Neuronal stem cell (in vitro differentiated cells): ENCODE results near the gene C1orf216.
"Not testable (repeated sequence)": the region's sequence is repeated elsewhere in the genome, so short reads cannot be mapped to it uniquely, and the experiment has no call there.

Source experiments
- DNase-seq: peaks from one replicate; pipeline ENCODE4 v3.0.0-alpha.2; 2013; ENCODE audit warnings: low spot score
- H2AFZ ChIP-seq: one replicate; pipeline ENCODE4 v1.6.1; 2013; ENCODE audit warnings: mild to moderate bottlenecking, low read length, inconsistent platforms
- H2AK5ac ChIP-seq: 2 replicates; pipeline ENCODE4 v1.6.1; 2013; ENCODE audit warnings: low read depth, mild to moderate bottlenecking, inconsistent platforms, low read length, moderate library complexity, mixed read lengths
- H2BK120ac ChIP-seq: 2 replicates; pipeline ENCODE4 v1.6.1; 2013; ENCODE audit warnings: low read depth, mild to moderate bottlenecking, inconsistent platforms, low read length, moderate library complexity, mixed read lengths
- H2BK12ac ChIP-seq: one replicate; pipeline ENCODE4 v1.6.1; 2013; ENCODE audit warnings: low read length, inconsistent platforms
- H2BK15ac ChIP-seq: 2 replicates; pipeline ENCODE4 v1.6.1; 2013; ENCODE audit warnings: mild to moderate bottlenecking, low read length, inconsistent platforms, mixed read lengths
- H2BK5ac ChIP-seq: one replicate; pipeline ENCODE4 v1.6.1; 2013; ENCODE audit warnings: inconsistent platforms, mild to moderate bottlenecking, low read length, moderate library complexity
- H3K14ac ChIP-seq: one replicate; pipeline ENCODE4 v1.6.1; 2013; ENCODE audit warnings: low read length, inconsistent platforms
- H3K18ac ChIP-seq: 2 replicates; pipeline ENCODE4 v1.6.1; 2013; ENCODE audit warnings: low read length, inconsistent platforms
- H3K23ac ChIP-seq: 2 replicates; pipeline ENCODE4 v1.6.1; 2013; ENCODE audit warnings: low read depth, mild to moderate bottlenecking, mixed read lengths, low read length, inconsistent platforms; ENCODE audit not compliant: poor library complexity
- H3K27ac ChIP-seq: replicated peaks from 3 replicates; pipeline ENCODE4 v1.5.1; 2013; ENCODE audit warnings: low read length, inconsistent platforms
- H3K27me3 ChIP-seq, 3 experiments: 2 replicates each; pipeline ENCODE4 v1.6.1; 2013; ENCODE audit warnings: low read length in 3 of 3, mild to moderate bottlenecking in 2 of 3, inconsistent platforms in 1 of 3, low read depth in 1 of 3, mixed read lengths in 1 of 3, moderate library complexity in 1 of 3; ENCODE audit not compliant: control insufficient read depth in 3 of 3, insufficient read depth in 3 of 3
- H3K36me3 ChIP-seq, 2 donors: replicated peaks in 1 of 2; 2 replicates each; pipeline ENCODE4 v1.6.1; 2013; ENCODE audit warnings: low read length in 2 of 2; ENCODE audit not compliant: control insufficient read depth in 2 of 2, insufficient read depth in 2 of 2
- H3K4ac ChIP-seq: 2 replicates; pipeline ENCODE4 v1.6.1; 2013; ENCODE audit warnings: inconsistent platforms, mild to moderate bottlenecking, low read length, moderate library complexity
- H3K4me1 ChIP-seq, 2 donors: 1 replicate in 1 of 2; 2 replicates in 1 of 2; pipeline ENCODE4 v1.6.1; 2013; ENCODE audit warnings: low read length in 2 of 2, low read depth in 1 of 2; ENCODE audit not compliant: control insufficient read depth in 2 of 2, insufficient read depth in 1 of 2
- H3K4me2 ChIP-seq: one replicate; pipeline ENCODE4 v1.6.1; 2013; ENCODE audit warnings: mild to moderate bottlenecking, low read length, inconsistent platforms; ENCODE audit not compliant: insufficient read depth, poor library complexity, severe bottlenecking
- H3K4me3 ChIP-seq, 2 donors: 2 replicates each; pipeline ENCODE4 v1.5.1; 2013; ENCODE audit warnings: low read length in 2 of 2, mild to moderate bottlenecking in 2 of 2, inconsistent platforms in 1 of 2, moderate library complexity in 1 of 2
- H3K79me1 ChIP-seq: one replicate; pipeline ENCODE4 v1.6.1; 2013; ENCODE audit warnings: low read depth, mild to moderate bottlenecking, inconsistent platforms, low read length, moderate library complexity
- H3K9ac ChIP-seq: one replicate; pipeline ENCODE4 v1.6.1; 2013; ENCODE audit warnings: mild to moderate bottlenecking, low read depth, low read length, inconsistent platforms; ENCODE audit not compliant: poor library complexity
- H3K9me3 ChIP-seq, 2 donors: replicated peaks in 1 of 2; 2 replicates each; pipeline versions ENCODE3 to v1.6.1; 2013; ENCODE audit warnings: low read length in 2 of 2, mild to moderate bottlenecking in 2 of 2, inconsistent platforms in 1 of 2, low read depth in 1 of 2, mixed read lengths in 1 of 2, moderate library complexity in 1 of 2; ENCODE audit not compliant: control insufficient read depth in 2 of 2, insufficient read depth in 1 of 2
- H4K8ac ChIP-seq: one replicate; pipeline ENCODE4 v1.6.1; 2013; ENCODE audit warnings: low read depth, mild to moderate bottlenecking, inconsistent platforms, low read length, moderate library complexity
- H4K91ac ChIP-seq: one replicate; pipeline ENCODE4 v1.6.1; 2013; ENCODE audit warnings: low read length, low read depth, mild to moderate bottlenecking, inconsistent platforms; ENCODE audit not compliant: poor library complexity
- WGBS, 2 donors: extraction: QIAGEN DNeasy Blood & Tissue Kit; methylation state at CpG; one replicate each; pipeline ENCODE4 v1.1.7; 2013; ENCODE audit warnings: missing lambda C conversion rate in 2 of 2, mixed read lengths in 1 of 2; ENCODE audit not compliant: insufficient read length in 2 of 2, insufficient replicate concordance in 1 of 2; ENCODE audit errors: extremely low coverage in 2 of 2; 5-methylcytosine and 5-hydroxymethylcytosine counted together

Gene C1orf216

DNA sequence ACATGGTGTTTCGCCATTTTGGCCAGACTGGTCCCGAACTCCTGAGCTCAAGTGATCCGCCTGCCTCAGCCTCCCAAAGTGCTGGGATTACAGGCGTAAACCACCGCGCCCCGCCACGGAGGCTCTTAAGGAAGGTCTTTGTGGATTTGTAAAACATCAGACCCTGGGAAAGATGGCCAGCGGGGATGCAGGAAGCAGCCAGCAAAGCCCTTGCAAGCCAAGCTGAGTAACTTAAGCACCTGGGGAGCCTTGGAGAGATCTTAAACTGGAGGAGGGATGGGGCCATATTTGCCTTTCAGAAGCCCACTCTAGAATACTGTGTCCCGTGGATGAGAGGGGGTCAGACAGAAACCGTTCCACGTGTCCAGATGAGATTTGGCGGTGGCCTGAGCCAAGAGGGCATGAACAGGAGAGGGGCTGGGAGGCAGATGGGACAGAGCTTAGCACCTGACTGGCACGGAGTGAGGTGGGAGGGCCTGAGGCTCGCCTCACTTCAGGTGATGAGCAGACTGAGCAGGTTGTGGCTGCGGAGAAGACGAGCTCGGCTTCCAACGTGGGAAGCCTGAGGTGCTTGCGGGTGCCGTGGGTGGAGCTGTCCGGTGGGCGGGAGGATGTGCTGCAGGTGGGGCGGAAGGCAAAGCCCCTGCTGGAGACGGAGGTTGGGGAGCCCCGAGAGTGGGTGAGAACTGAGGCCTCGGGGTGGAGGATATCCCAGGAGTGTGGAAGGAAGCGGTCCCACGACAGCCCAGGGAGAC is 11.7 kb downstream of the C1orf216 start:
- peak overlapping the region; percentile 29 for H3K23ac ChIP-seq
- no peak for DNase-seq
- WGBS, 2 donors: no CpG with 5 or more reads among the region's 29 CpGs
- H2BK15ac ChIP-seq: peak overlapping the region; percentile 79
- H2BK12ac ChIP-seq: peak overlapping the region; percentile 95
- no peak overlapping the region for H3K14ac ChIP-seq
- H2BK5ac ChIP-seq: peak overlapping the region; percentile 88
- no peaks in the 10 kb centered on the region for H3K9me3 ChIP-seq
- peak overlapping the region; percentile 10 for H2BK120ac ChIP-seq
- peak overlapping the region; percentile 13 for H4K91ac ChIP-seq
- H3K79me1 ChIP-seq: no peaks in the 10 kb centered on the region
- peak overlapping the region; percentile 66 for H2AK5ac ChIP-seq
- H3K9ac ChIP-seq: peak overlapping the region; percentile 79
- H3K4me3 ChIP-seq: peak overlapping the region; percentile 18 to 45
- H3K36me3 ChIP-seq: no peaks in the 10 kb centered on the region
- H3K4ac ChIP-seq: no peak overlapping the region
- H3K27ac ChIP-seq: no peak overlapping the region
- peaks cover 11 to 12% of the 10 kb centered on the region in 2 donors for H3K4me1 ChIP-seq
- peak overlapping the region; percentile 95 for H3K18ac ChIP-seq
- peak overlapping the region; percentile 80 for H3K4me2 ChIP-seq
- H3K27me3 ChIP-seq: peaks cover 0 to 20% (median 15%) of the 10 kb centered on the region in 3 experiments
- peak overlapping the region; percentile 29 for H4K8ac ChIP-seq
- H2AFZ ChIP-seq: peak overlapping the region; percentile 88

DNA sequence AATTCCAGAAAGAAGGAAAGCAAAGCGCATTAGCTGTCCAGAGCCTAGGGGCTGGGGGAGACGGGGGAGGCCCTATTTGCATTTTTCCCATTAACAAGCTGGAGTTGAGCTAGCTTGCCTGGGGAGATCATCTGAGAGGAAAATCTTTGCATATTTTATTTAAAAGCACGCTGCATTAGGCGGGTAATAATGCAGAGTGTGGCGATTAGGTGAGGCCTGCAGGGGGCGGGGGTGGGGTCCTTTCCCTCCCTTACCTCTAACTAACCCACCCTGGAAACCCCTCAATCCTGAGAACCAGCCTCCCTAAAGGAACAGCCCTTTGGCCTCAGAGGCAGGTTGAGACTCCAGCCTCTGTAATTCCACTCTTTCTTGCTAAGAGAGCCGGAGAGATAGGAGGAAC is 16.2 kb downstream of the C1orf216 start:
- no peak for DNase-seq
- Histone ChIP-seq H3K23ac (no peak overlapping the region), H3K79me1 (no peaks in the 10 kb centered on the region), H3K9me3 (peaks cover 3% of the 10 kb centered on the region in 2 donors), H3K4me2 (peak overlapping the region; percentile 18), H2BK5ac (no peak overlapping the region), H2BK15ac (no peak overlapping the region), H2AFZ (peak overlapping the region; percentile 81), H2AK5ac (no peak overlapping the region), H2BK120ac (no peak overlapping the region), H3K9ac (no peak overlapping the region), H3K4me1 (peaks cover 6 to 8% of the 10 kb centered on the region in 2 donors), H3K4ac (no peak overlapping the region), H3K27me3 (peaks cover 0 to 55% (median 7%) of the 10 kb centered on the region in 3 experiments), H2BK12ac (no peak overlapping the region), H3K14ac (no peak overlapping the region), H4K8ac (no peak overlapping the region), H3K4me3 (no peak overlapping the region), H4K91ac (no peak overlapping the region), H3K18ac (no peak overlapping the region), H3K36me3 (no peaks in the 10 kb centered on the region), H3K27ac (no peak overlapping the region)
- WGBS, 2 donors: no CpG with 5 or more reads among the region's 7 CpGs

DNA sequence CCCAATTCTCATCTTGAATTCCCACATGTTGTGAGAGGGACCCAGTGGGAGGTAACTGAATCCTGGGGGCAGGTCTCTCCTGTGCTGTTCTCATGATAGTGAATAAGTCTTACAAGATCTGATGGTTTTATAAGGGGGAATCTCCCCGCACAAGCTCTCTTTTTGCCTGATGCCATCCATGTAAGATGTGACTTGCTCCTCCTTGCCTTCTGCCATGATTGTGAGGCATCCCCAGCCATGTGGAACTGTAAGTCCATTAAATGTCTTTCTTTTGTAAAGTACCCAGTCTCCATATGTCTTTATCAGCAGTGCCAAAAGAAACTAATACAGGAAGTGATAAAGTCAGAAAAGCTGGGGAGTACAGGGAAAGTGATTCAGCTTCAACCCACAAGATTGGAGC is 19.5 kb downstream of the C1orf216 start:
- H2BK120ac ChIP-seq, H3K4me1 ChIP-seq, H3K79me1 ChIP-seq, H4K91ac ChIP-seq, H2BK15ac ChIP-seq, H2BK5ac ChIP-seq, H3K36me3 ChIP-seq, H3K27ac ChIP-seq, H4K8ac ChIP-seq, H2AK5ac ChIP-seq, H3K4me2 ChIP-seq, H3K18ac ChIP-seq, H2BK12ac ChIP-seq, H3K9me3 ChIP-seq, H3K9ac ChIP-seq, H3K23ac ChIP-seq, H3K14ac ChIP-seq, H3K4me3 ChIP-seq, H3K4ac ChIP-seq, DNase-seq, H2AFZ ChIP-seq: not testable (repeated sequence)
- WGBS, 2 donors: no CpG with 5 or more reads among the region's 1 CpG
- peaks cover 0 to 54% (median 0%) of the 10 kb centered on the region in 3 experiments for H3K27me3 ChIP-seq

DNA sequence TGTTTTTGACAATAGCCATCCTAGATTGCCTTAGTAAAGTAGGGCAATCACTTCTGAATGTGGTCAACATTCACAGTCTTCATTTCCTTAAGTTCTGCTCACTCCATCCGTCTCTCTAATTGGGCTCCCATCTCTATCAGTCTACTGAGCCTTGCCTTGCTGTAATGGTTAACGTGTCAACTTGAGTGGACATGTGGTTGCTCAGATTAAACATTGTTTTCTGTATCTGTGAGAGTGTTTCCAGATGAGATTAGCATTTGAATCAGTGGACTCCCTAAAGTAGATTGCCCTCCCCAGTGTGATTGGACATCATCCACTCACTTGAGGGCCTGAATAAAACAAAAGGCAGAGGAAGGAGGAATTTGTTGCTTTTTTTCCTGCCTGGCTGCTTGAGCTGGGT is 26.4 kb downstream of the C1orf216 start:
- peaks cover 8 to 11% of the 10 kb centered on the region in 2 donors for H3K4me1 ChIP-seq
- WGBS, 2 donors: no CpG with 5 or more reads among the region's 2 CpGs

More for the DNA sequence above, 26.4 kb downstream of the C1orf216 start:
- Histone ChIP-seq H2AK5ac (no peak overlapping the region), H3K4ac (no peak overlapping the region), H3K4me2 (no peak overlapping the region), H4K8ac (no peak overlapping the region), H3K36me3 (no peaks in the 10 kb centered on the region), H3K23ac (no peak overlapping the region), H2BK5ac (no peak overlapping the region), H3K27me3 (peaks cover 0 to 25% (median 0%) of the 10 kb centered on the region in 3 experiments), H4K91ac (no peak overlapping the region), H2BK12ac (no peak overlapping the region), H3K18ac (no peak overlapping the region), H2BK15ac (no peak overlapping the region), H3K9me3 (no peaks in the 10 kb centered on the region), H3K4me3 (no peak overlapping the region), H3K14ac (no peak overlapping the region), H3K9ac (no peak overlapping the region), H2BK120ac (no peak overlapping the region), H3K27ac (no peak overlapping the region), H3K79me1 (no peaks in the 10 kb centered on the region), H2AFZ (no peak overlapping the region)
- DNase-seq: no peak
